Tibial nerve (tissue), 4 donors: ENCODE results near the gene ZNF71. TPM values are rescaled to one million over a fixed set of nuclear protein-coding genes. Genes with fewer than 3 reads are reported as not detected.
A peak's percentile ranks its signal among the peaks of the same experiment; 100 is the strongest.

Experiments used
- DNase-seq, 2 donors: peaks; one replicate each; pipeline ENCODE4 v3.0.0-alpha.2; 2019; ENCODE audit warnings: low spot score in 2 of 2
- H3K27ac ChIP-seq, 4 donors: fragments of 200-600 bp; sonication (generic) in 3 of 4; one replicate each; pipeline ENCODE4 v1.5.1; 2017 to 2019; ENCODE audit warnings: mild to moderate bottlenecking in 1 of 4
- H3K27me3 ChIP-seq, 2 donors: fragments of 200-600 bp; sonication (generic) in 1 of 2; one replicate each; pipeline versions ENCODE4 v1.5.1 to v1.6.0; 2017 to 2019
- H3K36me3 ChIP-seq, 3 donors: fragments of 200-600 bp; sonication (generic); one replicate each; pipeline ENCODE4 v1.5.1; 2018 to 2019
- H3K4me1 ChIP-seq, 4 donors: fragments of 200-600 bp; sonication (generic) in 3 of 4; one replicate each; pipeline ENCODE4 v1.5.1; 2017 to 2019
- H3K4me3 ChIP-seq, 4 donors: fragments of 200-600 bp; sonication (generic) in 3 of 4; one replicate each; pipeline ENCODE4 v1.5.1; 2017 to 2019; ENCODE audit warnings: mild to moderate bottlenecking in 1 of 4, moderate library complexity in 1 of 4
- H3K9me3 ChIP-seq, 4 donors: fragments of 200-600 bp; sonication (generic) in 3 of 4; one replicate each; pipeline ENCODE4 v1.5.1; 2017 to 2019
- EP300 ChIP-seq, 2 donors: sonication (generic); formaldehyde crosslinking; IDR thresholded peaks; one replicate each; pipeline ENCODE4 v1.6.1; 2017; ENCODE audit warnings: antibody characterized with exemption in 2 of 2, mild to moderate bottlenecking in 1 of 2
- POLR2A ChIP-seq, 2 donors: fragments of 450-650 bp; IDR thresholded peaks; one replicate each; pipeline ENCODE4 v1.6.1; 2017; ENCODE audit warnings: antibody characterized with exemption in 2 of 2, mild to moderate bottlenecking in 2 of 2, moderate library complexity in 2 of 2
- WGBS, 2 donors: methylation state at CpG; one replicate each; pipeline ENCODE4 v1.1.5; 2018; 5-methylcytosine and 5-hydroxymethylcytosine counted together
- total RNA-seq, 4 donors: library from RNA; depleted of rRNA; stranded (reverse); fragments of >200 nt; gene quantifications; one replicate each; pipeline ENCODE4 v1.1.0, GENCODE V29; 2016
- TF ChIP-seq, protein P1 (sequence below), 5 experiments: fragments of 200-600 bp in 3 of 5; fragments of 450-650 bp in 2 of 5; sonication (generic) in 3 of 5; IDR thresholded peaks; one replicate each; pipeline ENCODE4 v1.5.1; 2016 to 2019; ENCODE audit warnings: antibody characterized with exemption in 5 of 5, mild to moderate bottlenecking in 3 of 5, moderate library complexity in 2 of 5

The ZNF71 gene
- total RNA-seq, 4 donors from 2014 or later: 9.0 to 13.2 (median 12.8) TPM

DNA sequence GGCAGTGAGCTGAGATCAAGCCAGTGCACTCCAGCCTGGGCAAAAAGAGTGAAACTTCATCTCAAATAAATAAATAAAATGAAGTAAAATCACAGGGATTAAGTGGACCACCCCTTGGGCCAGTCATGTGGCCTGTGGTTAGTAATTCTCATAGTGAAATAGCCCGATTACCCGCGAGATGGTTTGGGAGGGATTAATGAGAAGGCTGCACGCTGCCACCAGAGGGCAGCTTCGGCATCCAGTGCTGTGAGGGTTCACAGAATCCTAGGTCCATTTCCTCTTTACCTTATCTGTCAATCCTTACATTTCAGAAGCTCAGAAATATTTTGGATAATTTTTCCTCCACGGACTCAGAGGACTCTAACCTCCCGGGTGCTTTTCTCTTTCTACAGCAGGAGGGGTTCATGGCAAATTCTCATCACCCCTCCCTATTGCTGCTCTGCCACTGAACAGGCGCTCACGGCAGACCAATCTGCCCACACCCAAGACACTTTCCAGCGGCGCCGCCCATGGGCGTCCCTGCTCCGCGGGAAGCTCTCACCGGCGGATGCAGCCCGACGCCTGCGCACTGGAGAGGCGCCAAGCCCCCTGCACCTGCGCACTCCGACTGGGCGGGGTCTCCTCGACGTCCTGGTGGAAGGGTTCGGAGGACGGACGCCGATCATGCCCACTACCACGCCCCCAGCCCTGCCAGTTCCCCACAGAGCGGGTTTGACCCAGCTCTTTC lies 65.4 kb downstream of the ZNF71 start:
- no peaks in the 10 kb centered on the region for H3K27me3 ChIP-seq
- 26 to 28% methylated on average over 19 to 22 of the region's 32 CpGs for WGBS, 2 donors
- H3K36me3 ChIP-seq: peaks cover 0 to 38% (median 0%) of the 10 kb centered on the region in 3 donors
- H3K9me3 ChIP-seq: peaks cover 0 to 74% (median 6%) of the 10 kb centered on the region in 4 donors
- no peak overlapping the region for H3K27ac ChIP-seq
- TF ChIP-seq, protein P1, sequence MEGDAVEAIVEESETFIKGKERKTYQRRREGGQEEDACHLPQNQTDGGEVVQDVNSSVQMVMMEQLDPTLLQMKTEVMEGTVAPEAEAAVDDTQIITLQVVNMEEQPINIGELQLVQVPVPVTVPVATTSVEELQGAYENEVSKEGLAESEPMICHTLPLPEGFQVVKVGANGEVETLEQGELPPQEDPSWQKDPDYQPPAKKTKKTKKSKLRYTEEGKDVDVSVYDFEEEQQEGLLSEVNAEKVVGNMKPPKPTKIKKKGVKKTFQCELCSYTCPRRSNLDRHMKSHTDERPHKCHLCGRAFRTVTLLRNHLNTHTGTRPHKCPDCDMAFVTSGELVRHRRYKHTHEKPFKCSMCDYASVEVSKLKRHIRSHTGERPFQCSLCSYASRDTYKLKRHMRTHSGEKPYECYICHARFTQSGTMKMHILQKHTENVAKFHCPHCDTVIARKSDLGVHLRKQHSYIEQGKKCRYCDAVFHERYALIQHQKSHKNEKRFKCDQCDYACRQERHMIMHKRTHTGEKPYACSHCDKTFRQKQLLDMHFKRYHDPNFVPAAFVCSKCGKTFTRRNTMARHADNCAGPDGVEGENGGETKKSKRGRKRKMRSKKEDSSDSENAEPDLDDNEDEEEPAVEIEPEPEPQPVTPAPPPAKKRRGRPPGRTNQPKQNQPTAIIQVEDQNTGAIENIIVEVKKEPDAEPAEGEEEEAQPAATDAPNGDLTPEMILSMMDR (IDR thresholded peaks at IDR 0.05): peak in 1 of 5 experiments; percentile 19
- no peak for TF ChIP-seq EP300 (IDR thresholded peaks at IDR 0.05)
- no peak for TF ChIP-seq POLR2A (IDR thresholded peaks at IDR 0.05)
- DNase-seq: no peak
- H3K4me3 ChIP-seq: peak overlapping the region in 1 of 4 donors; percentile 19
- H3K4me1 ChIP-seq: peaks cover 0 to 4% (median 0%) of the 10 kb centered on the region in 4 donors

- TF ChIP-seq POLR2A (IDR thresholded peaks at IDR 0.05) (no peak), EP300 (IDR thresholded peaks at IDR 0.05) (no peak)
- TF ChIP-seq, protein P1 (IDR thresholded peaks at IDR 0.05): no peak
- Histone ChIP-seq H3K4me3 (no peak overlapping the region), H3K9me3 (peaks cover 0 to 74% (median 5%) of the 10 kb centered on the region in 4 donors), H3K4me1 (peaks cover 0 to 4% (median 0%) of the 10 kb centered on the region in 4 donors), H3K27me3 (no peaks in the 10 kb centered on the region), H3K36me3 (peaks cover 0 to 42% (median 0%) of the 10 kb centered on the region in 3 donors), H3K27ac (no peak overlapping the region)
- DNase-seq: no peak
- 95 to 96% methylated on average over 3 of the region's 3 CpGs for WGBS, 2 donors
Measured at GRCh38 chr19:56661248-56661647, 66.1 kb downstream of the ZNF71 start.

GRCh38 chr19:56663931-56664500 lies 68.9 kb downstream of the ZNF71 start:
- no peak for DNase-seq
- peaks cover 0 to 4% (median 0%) of the 10 kb centered on the region in 4 donors for H3K4me1 ChIP-seq
- peaks cover 0 to 90% (median 0%) of the 10 kb centered on the region in 4 donors for H3K9me3 ChIP-seq
- TF ChIP-seq, protein P1 (IDR thresholded peaks at IDR 0.05): no peak
- TF ChIP-seq POLR2A (IDR thresholded peaks at IDR 0.05) (no peak), EP300 (IDR thresholded peaks at IDR 0.05) (no peak)
- H3K36me3 ChIP-seq: peaks cover 0 to 57% (median 0%) of the 10 kb centered on the region in 3 donors
- no peak overlapping the region for H3K27ac ChIP-seq
- WGBS, 2 donors: 84 to 89% methylated on average over 50 to 55 of the region's 60 CpGs
- no peak overlapping the region for H3K4me3 ChIP-seq
- no peaks in the 10 kb centered on the region for H3K27me3 ChIP-seq

DNA sequence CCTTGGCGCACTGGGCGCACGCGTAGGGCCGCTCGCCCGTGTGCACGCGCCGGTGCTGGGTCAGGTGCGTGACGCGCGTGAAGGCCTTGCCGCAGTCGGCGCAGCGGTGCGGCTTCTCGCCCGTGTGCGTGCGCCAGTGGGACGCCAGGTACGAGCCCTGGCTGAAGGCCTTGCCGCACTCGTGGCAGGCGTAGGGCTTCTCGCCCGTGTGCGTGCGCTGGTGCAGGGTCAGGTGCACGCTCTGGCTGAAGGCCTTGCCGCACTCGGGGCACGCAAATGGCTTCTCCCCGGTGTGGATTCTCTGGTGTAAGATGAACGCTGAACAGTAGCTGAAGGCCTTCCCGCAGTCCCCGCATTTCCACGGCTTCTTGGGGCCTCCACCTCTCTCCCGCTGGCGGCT lies 69.4 kb downstream of the ZNF71 start:
- Histone ChIP-seq H3K27me3 (no peaks in the 10 kb centered on the region), H3K4me1 (peaks cover 0 to 4% (median 0%) of the 10 kb centered on the region in 4 donors), H3K9me3 (peaks cover 0 to 89% (median 0%) of the 10 kb centered on the region in 4 donors), H3K4me3 (no peak overlapping the region), H3K36me3 (peaks cover 0 to 60% (median 0%) of the 10 kb centered on the region in 3 donors), H3K27ac (no peak overlapping the region)
- TF ChIP-seq EP300 (IDR thresholded peaks at IDR 0.05): no peak
- TF ChIP-seq, protein P1 (IDR thresholded peaks at IDR 0.05): no peak
- no peak for TF ChIP-seq POLR2A (IDR thresholded peaks at IDR 0.05)
- no peak for DNase-seq
- WGBS, 2 donors: 91 to 93% methylated on average over 38 to 43 of the region's 43 CpGs
